Activated naive CD8-positive, alpha-beta T cell (primary cell): Measurements from ENCODE around the gene CAPN2.

Experiments used
- H3K27ac Mint-ChIP-seq: one replicate; pipeline ENCODE4 v1.8.0; 2021; ENCODE audit warnings: mixed read lengths
- H3K27me3 Mint-ChIP-seq: one replicate; pipeline ENCODE4 v1.8.0; 2021; ENCODE audit warnings: mixed read lengths
- H3K36me3 Mint-ChIP-seq: one replicate; pipeline ENCODE4 v1.8.0; 2021; ENCODE audit warnings: mixed read lengths
- H3K4me1 Mint-ChIP-seq: one replicate; pipeline ENCODE4 v1.8.0; 2021; ENCODE audit warnings: low read depth, mixed read lengths
- H3K4me3 Mint-ChIP-seq: one replicate; pipeline ENCODE4 v1.8.0; 2021; ENCODE audit warnings: mild to moderate bottlenecking, mixed read lengths
- H3K9me3 Mint-ChIP-seq: one replicate; pipeline ENCODE4 v1.8.0; 2021; ENCODE audit warnings: low read depth, mixed read lengths

The CAPN2 gene

DNA sequence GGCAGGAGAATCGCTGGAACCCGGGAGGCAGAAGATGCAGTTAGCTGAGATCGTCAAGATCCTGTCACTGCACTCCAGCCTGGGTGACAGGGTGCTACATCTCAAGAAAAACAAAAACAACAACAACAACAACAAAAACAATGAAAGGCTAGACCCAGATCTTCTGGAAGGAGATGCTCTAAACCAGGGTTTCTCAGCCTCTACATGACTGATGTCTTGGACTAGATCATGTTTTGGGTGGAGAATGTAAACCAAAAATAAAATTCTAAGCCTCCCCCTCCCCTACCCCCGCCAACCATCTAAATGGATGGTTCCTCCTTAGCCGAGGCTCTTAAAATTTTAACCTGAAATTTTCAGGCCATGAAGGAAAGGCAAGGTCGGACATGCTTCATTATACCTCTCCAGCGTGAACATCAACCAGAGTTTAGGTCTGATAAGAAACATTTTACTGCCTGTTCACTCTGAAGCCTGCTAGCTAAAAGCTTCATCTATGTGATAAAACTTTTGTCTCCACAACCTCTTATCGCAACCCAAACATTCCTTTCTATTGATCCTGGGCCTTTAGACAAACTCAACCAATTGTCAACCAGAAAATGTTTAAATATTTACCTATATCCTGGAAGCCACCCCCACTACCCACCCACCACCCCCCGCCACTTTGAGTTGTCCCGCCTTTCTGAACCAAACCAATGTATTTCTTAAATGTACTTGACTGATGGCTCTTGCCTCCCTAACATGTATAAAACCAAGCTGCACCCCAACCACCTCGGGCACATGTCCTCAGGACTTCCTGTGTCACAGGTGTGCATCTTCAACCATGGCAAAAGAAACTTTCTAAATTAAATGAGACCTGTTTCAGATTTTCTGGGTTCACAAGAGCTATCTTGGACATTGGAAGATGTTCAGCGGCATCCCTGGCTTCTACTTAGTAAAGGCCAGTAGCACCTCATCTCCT is 1.9 kb upstream of the CAPN2 start:
- H3K4me3 Mint-ChIP-seq, result no peak overlapping the region

DNA sequence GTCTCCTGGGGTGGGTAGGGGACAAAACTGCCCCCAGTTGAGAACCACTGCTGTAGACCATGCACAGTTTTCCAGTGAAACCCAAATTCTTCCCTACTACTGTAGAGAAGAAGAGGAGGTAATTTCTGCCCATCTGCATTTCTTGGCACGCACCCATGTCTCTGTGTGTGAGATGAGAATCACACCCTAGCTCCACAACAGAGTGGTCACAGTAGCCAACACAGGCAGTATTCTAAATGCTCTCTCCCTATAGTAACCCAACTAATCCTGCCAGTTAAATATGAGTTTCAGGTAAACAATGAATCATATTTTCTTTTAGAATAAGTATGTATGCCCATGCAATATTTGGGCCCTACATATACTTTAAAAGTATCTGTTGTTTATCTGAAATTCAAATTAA is 1.2 kb upstream of the CAPN2 start:
- H3K9me3 Mint-ChIP-seq, result no peaks in the 10 kb centered on the region
- peak overlapping the region; percentile 84 for H3K4me3 Mint-ChIP-seq
- H3K4me1 Mint-ChIP-seq, result peaks cover 50% of the 10 kb centered on the region
- H3K36me3 Mint-ChIP-seq, result no peaks in the 10 kb centered on the region
- peak overlapping the region; percentile 81 for H3K27ac Mint-ChIP-seq
- no peaks in the 10 kb centered on the region for H3K27me3 Mint-ChIP-seq

More for the DNA sequence above, 1.9 kb upstream of the CAPN2 start:
- no peaks in the 10 kb centered on the region for H3K36me3 Mint-ChIP-seq
- H3K27ac Mint-ChIP-seq, result no peak overlapping the region
- H3K4me1 Mint-ChIP-seq, result peaks cover 43% of the 10 kb centered on the region
- H3K9me3 Mint-ChIP-seq, result no peaks in the 10 kb centered on the region
- no peaks in the 10 kb centered on the region for H3K27me3 Mint-ChIP-seq

DNA sequence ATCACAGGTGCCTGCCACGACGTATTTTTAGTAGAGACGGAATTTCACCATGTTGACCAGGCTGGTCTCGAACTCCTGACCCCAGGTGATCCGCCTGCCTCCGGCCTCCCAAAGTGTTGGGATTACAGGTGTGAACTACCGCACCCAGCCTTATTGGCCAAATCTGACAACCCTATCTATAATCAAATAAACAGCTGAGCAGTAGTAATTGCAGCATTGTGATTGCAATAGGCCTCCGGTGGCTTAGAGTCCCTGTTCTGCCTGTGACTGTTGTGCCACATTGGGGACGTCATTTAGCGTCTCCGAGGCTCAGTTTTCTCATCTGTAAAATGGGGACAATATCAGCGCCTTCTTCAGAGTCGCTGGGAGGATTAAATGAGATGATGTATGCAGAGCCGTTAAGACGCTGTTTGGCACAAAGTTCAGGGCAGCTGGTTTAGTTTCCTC is 569 bp upstream of the CAPN2 start:
- Mint-ChIP-seq H3K4me3 (peak overlapping the region; percentile 84), H3K9me3 (no peaks in the 10 kb centered on the region), H3K27ac (peak overlapping the region; percentile 81), H3K36me3 (no peaks in the 10 kb centered on the region), H3K4me1 (peaks cover 56% of the 10 kb centered on the region), H3K27me3 (no peaks in the 10 kb centered on the region)

DNA sequence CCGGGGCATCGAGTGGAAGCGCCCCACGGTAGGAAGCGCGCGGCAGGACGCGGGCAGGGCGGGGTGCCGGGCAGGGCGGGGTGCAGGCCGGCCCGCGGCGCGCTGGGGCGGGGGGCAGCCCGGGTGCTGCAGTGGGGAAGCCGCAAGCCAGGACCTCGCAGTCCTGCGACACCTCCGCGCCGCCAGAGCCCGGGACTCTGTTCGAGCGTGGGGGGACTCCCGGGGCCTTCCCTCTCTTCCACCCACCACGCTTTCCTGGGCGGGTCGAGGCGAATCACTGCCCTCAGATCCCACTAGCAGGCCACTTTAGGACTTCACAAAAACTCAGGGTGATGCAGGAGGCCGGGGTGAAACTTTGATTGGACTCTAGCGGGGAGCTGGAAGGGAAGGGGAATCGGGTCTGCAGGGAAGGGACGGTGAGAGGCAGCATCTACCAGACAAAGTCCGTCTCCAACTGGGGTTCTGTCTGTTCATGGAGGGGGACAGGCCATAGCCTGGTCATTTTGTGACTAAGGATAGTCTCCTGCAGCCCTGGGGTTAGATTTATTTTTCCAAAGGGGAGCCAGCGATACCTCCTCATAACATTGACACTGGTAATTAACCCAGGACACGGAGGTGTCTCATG is 623 bp downstream of the CAPN2 start:
- no peaks in the 10 kb centered on the region for H3K27me3 Mint-ChIP-seq
- H3K36me3 Mint-ChIP-seq, result no peaks in the 10 kb centered on the region
- H3K4me1 Mint-ChIP-seq, result peaks cover 65% of the 10 kb centered on the region
- H3K9me3 Mint-ChIP-seq, result no peaks in the 10 kb centered on the region
- peak overlapping the region; percentile 90 for H3K27ac Mint-ChIP-seq
- H3K4me3 Mint-ChIP-seq, result peak overlapping the region; percentile 82

DNA sequence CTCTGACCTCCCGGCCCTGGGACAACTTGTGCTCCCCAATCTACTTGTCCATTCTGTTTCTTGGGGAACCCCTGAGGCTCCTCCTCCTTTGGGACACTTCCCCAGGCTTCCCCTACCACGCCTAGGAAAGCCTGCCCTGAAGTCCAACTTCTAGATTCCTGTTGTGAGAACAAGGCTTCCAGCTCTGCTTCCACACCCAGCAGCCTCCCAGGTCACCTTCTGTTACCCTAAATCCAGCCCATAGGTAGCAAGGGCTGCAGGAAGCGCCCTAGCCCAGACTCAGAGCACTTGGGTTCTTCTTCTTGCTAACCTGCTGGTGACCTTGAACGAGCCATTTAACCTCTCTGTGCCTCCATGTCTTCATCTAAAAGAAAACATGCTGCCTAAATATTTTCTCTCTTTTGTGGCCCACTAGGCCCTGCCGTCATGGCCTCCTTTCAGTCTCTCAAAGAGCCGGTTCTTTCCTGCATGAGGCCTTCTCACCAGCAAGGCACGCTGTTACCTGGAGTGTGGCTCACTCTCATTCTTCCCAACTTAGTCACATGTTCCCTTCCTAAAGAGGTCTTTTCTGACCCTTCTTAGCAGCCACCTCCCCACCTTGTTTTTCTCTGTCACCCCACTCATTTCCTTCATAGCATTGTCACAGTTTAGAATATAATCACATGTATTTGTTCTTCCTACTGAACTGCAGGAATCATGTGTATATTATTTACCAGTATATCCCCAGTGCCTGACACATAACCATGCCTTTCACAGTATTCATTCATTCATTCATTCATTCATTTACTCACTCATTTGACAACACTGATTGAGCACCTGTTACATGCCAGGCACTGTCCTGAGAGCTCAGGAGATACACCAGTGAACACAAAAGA is 1.4 kb downstream of the CAPN2 start:
- H3K27ac Mint-ChIP-seq, result peak overlapping the region; percentile 90
- H3K36me3 Mint-ChIP-seq, result peaks cover 2% of the 10 kb centered on the region
- peak overlapping the region; percentile 82 for H3K4me3 Mint-ChIP-seq
- peaks cover 73% of the 10 kb centered on the region for H3K4me1 Mint-ChIP-seq
- no peaks in the 10 kb centered on the region for H3K9me3 Mint-ChIP-seq
- no peaks in the 10 kb centered on the region for H3K27me3 Mint-ChIP-seq

DNA sequence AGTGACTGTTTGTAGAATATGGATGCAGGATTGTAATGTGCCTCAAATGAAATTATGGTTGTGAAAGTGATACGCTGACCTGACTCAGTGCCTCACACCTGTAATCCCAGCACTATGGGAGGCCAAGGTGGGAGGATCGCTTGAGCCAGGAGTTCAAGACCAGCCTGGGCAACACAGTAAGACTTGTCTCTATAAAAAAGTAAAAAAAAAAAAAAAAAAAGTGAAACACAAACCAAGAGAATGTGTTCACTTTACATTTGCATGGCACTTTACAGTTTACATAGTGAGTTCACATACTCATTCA is 2.0 kb downstream of the CAPN2 start:
- Mint-ChIP-seq H3K4me1 (peaks cover 75% of the 10 kb centered on the region), H3K27me3 (no peaks in the 10 kb centered on the region), H3K4me3 (peak overlapping the region; percentile 82), H3K9me3 (no peaks in the 10 kb centered on the region), H3K27ac (peak overlapping the region; percentile 90), H3K36me3 (peaks cover 2% of the 10 kb centered on the region)

DNA sequence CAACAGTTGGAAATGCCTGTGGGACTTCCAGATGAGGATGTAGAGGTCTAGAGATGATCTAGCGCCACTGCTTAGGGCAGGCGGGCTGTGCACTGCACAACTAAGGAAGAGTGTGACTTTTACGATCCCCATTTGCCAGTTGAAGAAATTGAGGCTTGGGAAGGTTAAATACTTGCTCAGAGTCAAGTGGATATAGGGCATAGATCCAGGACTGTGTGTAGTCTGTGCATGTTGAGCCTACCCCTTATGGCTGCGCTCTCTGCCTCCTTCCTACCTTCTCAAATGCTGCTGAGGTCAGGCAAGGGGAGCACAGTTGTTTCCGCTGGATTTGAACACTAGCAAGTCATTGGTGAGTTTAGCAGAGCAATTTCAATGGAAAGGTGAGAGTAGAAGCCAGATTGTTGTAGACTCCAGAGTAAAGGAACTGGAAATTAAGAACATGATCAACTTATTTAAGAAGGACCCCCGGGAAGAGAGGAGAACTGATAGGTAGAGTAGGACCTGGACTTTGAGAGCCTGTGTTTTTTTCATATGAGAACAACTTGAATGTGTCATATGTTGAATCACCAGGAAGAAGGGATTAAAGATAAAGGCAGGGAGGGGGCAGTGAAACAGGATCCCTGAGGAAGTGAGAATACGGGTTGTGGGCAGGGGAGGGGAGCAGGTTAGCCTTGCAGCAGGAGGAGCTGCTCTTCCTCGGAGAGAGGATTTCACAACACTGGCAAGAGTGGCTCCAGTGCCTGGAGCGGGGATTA is 2.7 kb downstream of the CAPN2 start:
- Mint-ChIP-seq H3K36me3 (peaks cover 5% of the 10 kb centered on the region), H3K9me3 (no peaks in the 10 kb centered on the region), H3K4me1 (peaks cover 80% of the 10 kb centered on the region), H3K27me3 (no peaks in the 10 kb centered on the region), H3K4me3 (peak overlapping the region; percentile 54), H3K27ac (peak overlapping the region; percentile 71)

DNA sequence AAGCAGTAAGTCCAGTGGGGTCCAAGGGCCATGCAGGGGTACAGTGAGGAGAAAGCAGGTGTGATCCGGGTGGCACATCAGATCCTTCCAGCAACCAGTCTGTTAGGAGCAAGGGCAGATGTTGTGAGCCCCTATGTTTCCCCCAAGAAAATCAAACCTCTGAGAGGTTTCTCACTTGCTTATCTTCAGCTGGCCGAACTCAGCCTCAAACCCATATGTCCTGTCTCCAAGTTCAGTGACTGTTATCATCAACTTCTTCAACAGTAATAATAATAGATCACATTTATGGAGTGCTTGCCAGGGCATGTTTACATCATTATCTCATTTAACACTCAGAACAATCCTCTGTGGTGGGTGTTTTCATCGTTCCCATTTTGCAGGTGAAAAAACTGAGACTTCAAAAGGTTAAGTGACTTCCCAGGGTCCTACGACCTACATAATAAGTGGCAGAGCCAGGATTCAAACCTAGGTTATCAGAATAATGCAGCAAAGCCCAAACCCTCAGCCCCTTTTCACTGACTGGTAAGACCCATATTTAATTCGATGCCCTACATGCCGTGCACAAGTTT is 3.3 kb downstream of the CAPN2 start:
- Mint-ChIP-seq H3K9me3 (no peaks in the 10 kb centered on the region), H3K4me3 (peak overlapping the region; percentile 54), H3K27ac (peak overlapping the region; percentile 71), H3K36me3 (peaks cover 8% of the 10 kb centered on the region), H3K4me1 (peaks cover 81% of the 10 kb centered on the region), H3K27me3 (no peaks in the 10 kb centered on the region)

DNA sequence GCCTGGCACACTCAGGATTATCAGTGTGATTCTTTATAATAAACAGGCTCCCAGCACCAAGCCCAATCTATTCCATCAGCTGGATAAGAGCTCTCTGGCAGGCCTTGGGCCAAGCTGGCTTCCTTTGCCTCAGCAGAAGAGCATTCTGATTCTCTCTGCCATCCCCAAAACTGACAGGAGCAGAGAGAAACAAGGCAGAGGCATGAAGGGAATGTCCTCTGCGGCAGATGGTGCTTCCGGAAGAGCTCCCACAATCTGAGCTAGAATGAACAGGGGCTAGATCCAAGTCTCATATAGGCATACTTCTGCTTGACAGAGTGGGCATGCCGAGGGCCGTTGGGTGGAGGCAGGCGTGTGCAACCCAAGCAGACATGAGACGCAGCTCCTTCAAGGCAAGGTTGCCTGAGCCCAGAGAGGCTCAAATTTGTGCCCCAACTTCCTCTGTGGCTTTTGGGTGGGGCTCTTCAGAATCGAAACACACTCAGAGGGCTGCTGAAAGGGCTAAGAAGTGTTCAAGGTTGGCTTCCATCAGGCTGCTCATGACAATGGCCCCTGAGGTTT is 4.0 kb downstream of the CAPN2 start:
- peak overlapping the region; percentile 44 for H3K4me3 Mint-ChIP-seq
- no peaks in the 10 kb centered on the region for H3K27me3 Mint-ChIP-seq
- H3K36me3 Mint-ChIP-seq, result peaks cover 11% of the 10 kb centered on the region
- H3K27ac Mint-ChIP-seq, result peak overlapping the region; percentile 24
- peaks cover 78% of the 10 kb centered on the region for H3K4me1 Mint-ChIP-seq
- no peaks in the 10 kb centered on the region for H3K9me3 Mint-ChIP-seq

DNA sequence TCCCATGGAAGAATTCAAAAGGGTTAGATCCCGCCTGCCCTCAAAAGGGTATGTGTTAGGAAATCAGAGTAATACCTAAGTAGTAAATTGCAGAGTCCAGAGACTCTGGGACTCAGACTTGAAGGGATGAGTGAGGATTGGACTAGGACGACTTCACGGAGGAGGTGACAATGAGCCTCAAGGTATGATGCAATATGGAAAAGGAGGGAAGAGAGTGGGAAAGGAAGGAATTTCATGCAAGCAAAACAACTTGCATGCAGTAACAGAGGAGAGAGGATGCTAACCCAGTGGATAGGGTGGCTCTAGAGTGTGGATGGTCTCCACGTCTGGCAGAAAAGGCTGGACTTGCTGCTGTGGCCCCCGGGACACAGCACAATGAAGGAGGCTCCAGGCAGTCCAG is 4.8 kb downstream of the CAPN2 start:
- peaks cover 78% of the 10 kb centered on the region for H3K4me1 Mint-ChIP-seq
- peaks cover 15% of the 10 kb centered on the region for H3K36me3 Mint-ChIP-seq
- no peaks in the 10 kb centered on the region for H3K9me3 Mint-ChIP-seq
- peak overlapping the region; percentile 24 for H3K27ac Mint-ChIP-seq
- H3K27me3 Mint-ChIP-seq, result no peaks in the 10 kb centered on the region
- H3K4me3 Mint-ChIP-seq, result peak overlapping the region; percentile 44

DNA sequence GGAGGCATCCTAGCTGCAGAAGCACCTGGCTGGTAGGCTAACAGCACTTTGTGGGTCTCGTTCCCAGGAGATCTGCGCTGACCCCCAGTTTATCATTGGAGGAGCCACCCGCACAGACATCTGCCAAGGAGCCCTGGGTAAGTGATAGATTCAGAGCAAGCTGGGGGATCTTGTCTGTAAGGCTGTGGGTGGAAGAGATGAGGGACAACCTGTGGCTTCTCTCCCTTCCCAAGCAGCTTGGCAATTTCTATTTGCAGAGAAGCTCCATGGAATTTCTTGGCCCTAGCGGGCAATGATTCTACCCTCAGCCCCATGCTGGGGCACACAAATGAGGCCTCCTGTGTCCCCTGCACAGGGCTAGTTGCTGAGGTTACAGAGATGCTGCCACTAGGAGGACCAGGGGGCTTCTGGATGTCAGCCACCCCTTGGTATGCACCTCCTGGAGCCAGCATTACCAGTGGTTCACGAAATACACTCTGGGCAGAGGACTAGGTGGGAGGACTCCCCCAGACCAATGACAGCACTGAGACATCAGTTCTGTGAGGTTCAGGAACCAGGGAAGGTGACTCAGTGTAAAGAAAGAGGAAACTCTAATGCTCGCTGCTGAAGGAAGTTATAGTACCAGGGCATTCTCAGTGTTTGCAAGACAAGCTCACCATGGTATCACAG is 5.5 kb downstream of the CAPN2 start:
- H3K4me3 Mint-ChIP-seq, result peak overlapping the region; percentile 27

DNA sequence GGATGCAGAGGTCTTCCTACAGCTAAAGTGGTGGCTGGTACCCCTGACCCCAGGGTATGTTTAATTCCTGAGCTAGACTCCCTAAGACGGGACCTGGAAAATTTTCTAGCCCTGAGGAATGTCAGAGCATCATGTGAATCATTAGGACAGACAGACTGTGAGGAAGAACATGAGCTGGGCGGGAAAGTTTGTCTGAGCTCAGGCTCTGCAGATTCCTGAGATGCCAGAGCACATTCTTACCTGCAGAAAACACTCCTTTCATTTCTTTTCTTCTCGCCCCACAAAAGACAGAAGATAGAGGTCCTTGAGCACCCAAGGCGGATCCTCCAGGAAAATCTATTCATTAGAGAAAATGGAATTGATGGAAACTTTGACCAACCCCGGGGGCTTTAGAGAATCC is 6.5 kb downstream of the CAPN2 start:
- no peaks in the 10 kb centered on the region for H3K27me3 Mint-ChIP-seq
- H3K36me3 Mint-ChIP-seq, result peaks cover 18% of the 10 kb centered on the region
- H3K27ac Mint-ChIP-seq, result no peak overlapping the region
- H3K4me1 Mint-ChIP-seq, result peaks cover 77% of the 10 kb centered on the region
- no peaks in the 10 kb centered on the region for H3K9me3 Mint-ChIP-seq
- H3K4me3 Mint-ChIP-seq, result no peak overlapping the region

More for the DNA sequence above, 5.5 kb downstream of the CAPN2 start:
- H3K9me3 Mint-ChIP-seq, result no peaks in the 10 kb centered on the region
- H3K27ac Mint-ChIP-seq, result peak overlapping the region; percentile 50
- H3K4me1 Mint-ChIP-seq, result peaks cover 81% of the 10 kb centered on the region
- peaks cover 15% of the 10 kb centered on the region for H3K36me3 Mint-ChIP-seq
- no peaks in the 10 kb centered on the region for H3K27me3 Mint-ChIP-seq

DNA sequence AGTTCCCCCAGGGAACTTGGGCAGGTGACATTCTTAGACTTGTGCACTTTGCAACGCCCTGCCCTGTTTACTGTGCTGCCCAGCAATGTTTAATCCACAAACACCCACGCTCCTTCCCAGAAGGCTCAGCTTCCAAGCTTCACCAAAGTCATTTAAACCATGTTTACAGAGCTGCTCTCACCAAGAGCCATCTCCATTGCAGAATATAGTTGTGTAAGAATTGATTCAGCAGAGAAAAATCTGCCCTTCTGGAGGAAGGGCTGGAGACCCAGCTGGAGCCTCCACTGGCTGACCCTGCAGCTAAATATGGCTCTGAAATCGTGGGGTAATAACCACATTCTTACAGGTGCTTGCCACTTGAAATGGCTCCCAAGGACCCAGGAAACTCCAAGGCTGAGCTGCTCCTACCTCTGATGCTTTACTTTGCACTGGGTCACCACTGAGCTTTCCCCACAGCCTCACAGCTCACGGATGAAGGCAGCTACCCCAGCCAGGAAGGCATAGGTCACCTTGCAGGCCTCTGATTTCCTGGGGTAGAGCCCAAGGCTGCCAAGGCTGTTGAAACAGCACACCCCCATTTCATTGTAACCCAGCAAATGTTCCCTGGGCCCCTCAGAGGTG is 8.7 kb downstream of the CAPN2 start:
- H3K27ac Mint-ChIP-seq, result peak overlapping the region; percentile 14
- H3K36me3 Mint-ChIP-seq, result peaks cover 19% of the 10 kb centered on the region
- no peaks in the 10 kb centered on the region for H3K9me3 Mint-ChIP-seq
- no peak overlapping the region for H3K4me3 Mint-ChIP-seq
- peaks cover 72% of the 10 kb centered on the region for H3K4me1 Mint-ChIP-seq
- H3K27me3 Mint-ChIP-seq, result no peaks in the 10 kb centered on the region
